Measurements from ENCODE around the gene LILRB3. TPM values are rescaled to one million over a fixed set of nuclear protein-coding genes. Genes with fewer than 3 reads are reported as not detected.
"Not testable (repeated sequence)": the region's sequence is repeated elsewhere in the genome, so short reads cannot be mapped to it uniquely, and the experiment has no call there.

The LILRB3 gene
- total and polyA plus RNA-seq, 2 donors (not counting 1 experiment from before 2014, with no cell fraction given): not detected

- no peak for DNase-seq (ENCODE audit: low read depth in 2 of 2)
- Histone ChIP-seq H4K20me1 (ENCODE audit: control insufficient read depth, extremely low read depth, insufficient read depth, low read length) (peaks cover 5% of the 10 kb centered on the region), H3K9me3 (ENCODE audit: control insufficient read depth, insufficient read depth, low read depth, low read length) (no peaks in the 10 kb centered on the region), H3K4me2 (ENCODE audit: extremely low read depth, insufficient read depth, low read length) (no peak overlapping the region), H2AFZ (ENCODE audit: low read length) (no peak overlapping the region), H3K9ac (ENCODE audit: insufficient read depth, low read length) (no peak overlapping the region), H3K4me1 (ENCODE audit: control insufficient read depth, extremely low read depth, insufficient read depth, low read length) (peaks cover 12% of the 10 kb centered on the region), H3K27ac (ENCODE audit: insufficient read depth, low read length) (no peak overlapping the region), H3K36me3 (ENCODE audit: control insufficient read depth, insufficient read depth, low read length) (peaks cover 16% of the 10 kb centered on the region), H3K79me2 (ENCODE audit: control insufficient read depth, insufficient read depth, low read length) (peaks cover 37% of the 10 kb centered on the region), H3K27me3 (ENCODE audit: control insufficient read depth, insufficient read depth, low read length) (no peaks in the 10 kb centered on the region), H3K4me3 (replicated peaks in 1 of 4; ENCODE audit: control extremely low read depth in 1 of 4, insufficient read depth in 1 of 4, low read depth in 3 of 4, low read length in 4 of 4) (no peak overlapping the region)
- no peak for TF ChIP-seq EZH2 (IDR thresholded peaks at IDR 0.05; ENCODE audit: low read length, missing control alignments)
Observed at GRCh38 chr19:54199401-54199800, 23.4 kb downstream of the LILRB3 start.

DNA sequence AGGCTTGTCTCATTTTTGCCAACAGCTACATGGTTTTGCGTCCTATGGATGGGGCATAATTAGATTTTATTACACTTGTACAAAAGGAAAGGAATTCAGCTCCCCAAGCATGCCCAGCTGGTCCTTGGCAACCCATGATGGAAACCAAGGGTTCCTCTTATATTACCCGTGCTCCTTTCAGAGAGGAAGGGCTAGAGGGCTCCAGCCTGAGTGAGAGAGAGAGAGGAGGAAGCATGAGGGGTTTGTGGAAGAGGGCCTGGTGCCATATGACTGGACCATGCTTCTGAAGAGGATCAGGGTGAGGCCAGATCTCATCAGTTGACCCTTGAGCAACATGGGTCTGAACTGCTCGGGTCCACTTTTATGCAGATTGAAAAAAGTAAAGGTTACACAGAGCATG lies 25.7 kb downstream of the LILRB3 start:
- Histone ChIP-seq H3K9me3 (ENCODE audit: control insufficient read depth, insufficient read depth, low read depth, low read length) (no peaks in the 10 kb centered on the region), H3K27ac (ENCODE audit: insufficient read depth, low read length) (no peak overlapping the region), H3K4me1 (ENCODE audit: control insufficient read depth, extremely low read depth, insufficient read depth, low read length) (peaks cover 7% of the 10 kb centered on the region), H3K9ac (ENCODE audit: insufficient read depth, low read length) (no peak overlapping the region), H3K79me2 (ENCODE audit: control insufficient read depth, insufficient read depth, low read length) (peaks cover 22% of the 10 kb centered on the region), H2AFZ (ENCODE audit: low read length) (no peak overlapping the region), H4K20me1 (ENCODE audit: control insufficient read depth, extremely low read depth, insufficient read depth, low read length) (no peaks in the 10 kb centered on the region), H3K36me3 (ENCODE audit: control insufficient read depth, insufficient read depth, low read length) (peaks cover 6% of the 10 kb centered on the region), H3K27me3 (ENCODE audit: control insufficient read depth, insufficient read depth, low read length) (no peaks in the 10 kb centered on the region), H3K4me3 (replicated peaks in 1 of 4; ENCODE audit: control extremely low read depth in 1 of 4, insufficient read depth in 1 of 4, low read depth in 3 of 4, low read length in 4 of 4) (no peak overlapping the region), H3K4me2 (ENCODE audit: extremely low read depth, insufficient read depth, low read length) (no peak overlapping the region)
- DNase-seq (ENCODE audit: low read depth in 2 of 2): no peak
- TF ChIP-seq CTCF (conservative IDR thresholded peaks at IDR 0.05 in 1 of 2, IDR thresholded peaks at IDR 0.05 in 1 of 2; ENCODE audit: low read depth in 1 of 2, low read length in 2 of 2) (no peak), EZH2 (IDR thresholded peaks at IDR 0.05; ENCODE audit: low read length, missing control alignments) (no peak)

GRCh38 chr19:54196536-54196935 lies 26.3 kb downstream of the LILRB3 start:
- no peak overlapping the region for H2AFZ ChIP-seq (ENCODE audit: low read length)

DNA sequence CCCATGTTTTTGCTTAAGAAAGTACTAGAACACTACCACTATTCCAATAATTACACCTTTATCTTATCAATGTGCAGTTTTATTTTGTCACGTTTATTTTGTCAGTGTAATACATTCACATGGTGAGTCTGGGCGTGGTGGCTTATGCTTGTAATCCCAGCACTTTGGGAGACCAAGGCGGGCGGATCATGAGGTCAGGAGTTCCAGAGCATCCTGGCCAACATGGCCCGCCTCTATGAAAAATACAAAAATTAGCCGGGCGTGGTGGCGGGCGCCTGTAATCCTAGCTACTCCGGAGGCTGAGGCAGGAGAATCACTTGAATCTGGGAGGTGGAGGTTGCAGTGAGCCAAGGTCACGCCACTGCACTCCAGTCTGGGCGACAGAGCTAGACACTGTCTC lies 28.3 kb downstream of the LILRB3 start:
- H3K9me3 ChIP-seq (ENCODE audit: control insufficient read depth, insufficient read depth, low read depth, low read length); H4K20me1 ChIP-seq (ENCODE audit: control insufficient read depth, extremely low read depth, insufficient read depth, low read length); H3K27me3 ChIP-seq (ENCODE audit: control insufficient read depth, insufficient read depth, low read length); H3K27ac ChIP-seq (ENCODE audit: insufficient read depth, low read length); H3K9ac ChIP-seq (ENCODE audit: insufficient read depth, low read length); H2AFZ ChIP-seq (ENCODE audit: low read length); DNase-seq (ENCODE audit: low read depth in 2 of 2); H3K36me3 ChIP-seq (ENCODE audit: control insufficient read depth, insufficient read depth, low read length); H3K4me2 ChIP-seq (ENCODE audit: extremely low read depth, insufficient read depth, low read length); H3K4me3 ChIP-seq (replicated peaks in 1 of 4; ENCODE audit: control extremely low read depth in 1 of 4, insufficient read depth in 1 of 4, low read depth in 3 of 4, low read length in 4 of 4); H3K79me2 ChIP-seq (ENCODE audit: control insufficient read depth, insufficient read depth, low read length): not testable (repeated sequence)
- H3K4me1 ChIP-seq (ENCODE audit: control insufficient read depth, extremely low read depth, insufficient read depth, low read length): peaks cover 11% of the 10 kb centered on the region

More at GRCh38 chr19:54196536-54196935, 26.3 kb downstream of the LILRB3 start:
- Histone ChIP-seq H3K79me2 (ENCODE audit: control insufficient read depth, insufficient read depth, low read length) (peaks cover 17% of the 10 kb centered on the region), H3K9me3 (ENCODE audit: control insufficient read depth, insufficient read depth, low read depth, low read length) (no peaks in the 10 kb centered on the region), H3K4me1 (ENCODE audit: control insufficient read depth, extremely low read depth, insufficient read depth, low read length) (peaks cover 11% of the 10 kb centered on the region), H3K4me2 (ENCODE audit: extremely low read depth, insufficient read depth, low read length) (no peak overlapping the region), H3K4me3 (replicated peaks in 1 of 4; ENCODE audit: control extremely low read depth in 1 of 4, insufficient read depth in 1 of 4, low read depth in 3 of 4, low read length in 4 of 4) (no peak overlapping the region), H3K36me3 (ENCODE audit: control insufficient read depth, insufficient read depth, low read length) (peaks cover 5% of the 10 kb centered on the region), H3K9ac (ENCODE audit: insufficient read depth, low read length) (no peak overlapping the region), H3K27ac (ENCODE audit: insufficient read depth, low read length) (no peak overlapping the region), H3K27me3 (ENCODE audit: control insufficient read depth, insufficient read depth, low read length) (no peaks in the 10 kb centered on the region), H4K20me1 (ENCODE audit: control insufficient read depth, extremely low read depth, insufficient read depth, low read length) (no peaks in the 10 kb centered on the region)
- no peak for TF ChIP-seq CTCF (conservative IDR thresholded peaks at IDR 0.05 in 1 of 2, IDR thresholded peaks at IDR 0.05 in 1 of 2; ENCODE audit: low read depth in 1 of 2, low read length in 2 of 2)
- TF ChIP-seq EZH2 (IDR thresholded peaks at IDR 0.05; ENCODE audit: low read length, missing control alignments): no peak
- no peak for DNase-seq (ENCODE audit: low read depth in 2 of 2)
